B cell (primary cell): ENCODE results near the gene CDC34. TPM values are rescaled to one million over a fixed set of nuclear protein-coding genes. Genes with fewer than 3 reads are reported as not detected.

ENCODE experiments used
- ATAC-seq: fragments of 200-7000 bp; cut with Tn5 transposase; one replicate; pipeline ENCODE4 v1.10.0; 2021; ENCODE audit warnings: low read depth, mild to moderate bottlenecking, moderate number of reproducible peaks, moderate library complexity
- CTCF ChIA-PET: fragments of 350-600 bp; sonication (Branson Sonifier 250); formaldehyde crosslinking; loops from one replicate; lab custom pipeline; 2021; ENCODE audit warnings: antibody characterized with exemption, inconsistent platforms; lab: Charles Lee
- POLR2A ChIA-PET: fragments of 350-600 bp; sonication (Branson Sonifier 250); formaldehyde crosslinking; loops from one replicate; lab custom pipeline; 2021; ENCODE audit warnings: antibody characterized with exemption; lab: Charles Lee
- DNase-seq: peaks from one replicate; pipeline ENCODE4 v3.0.0; 2013
- H2AFZ ChIP-seq: 2 replicates; pipeline ENCODE4 v1.6.1; 2012; ENCODE audit warnings: mild to moderate bottlenecking, low read depth, low read length; ENCODE audit not compliant: insufficient read depth, poor library complexity, severe bottlenecking
- H3K27ac ChIP-seq, 2 donors: 1 replicate in 1 of 2; 2 replicates in 1 of 2; pipeline ENCODE4 v1.5.1; 2012 to 2013; ENCODE audit warnings: low read length in 2 of 2, mild to moderate bottlenecking in 2 of 2, moderate library complexity in 1 of 2
- H3K27me3 ChIP-seq, 4 experiments: fragments of 200-600 bp in 1 of 4; sonication (generic) in 1 of 4; replicated peaks in 1 of 4; 1 replicate in 2 of 4; 2 replicates in 2 of 4; pipeline versions ENCODE4 v1.6.1 to v1.7.0; 2013 to 2016; ENCODE audit warnings: low read length in 3 of 4, mild to moderate bottlenecking in 2 of 4, mixed read lengths in 1 of 4, moderate library complexity in 1 of 4; ENCODE audit not compliant: insufficient read depth in 4 of 4, control insufficient read depth in 3 of 4; ENCODE audit errors: control extremely low read depth in 1 of 4
- H3K36me3 ChIP-seq, 2 experiments: replicated peaks in 1 of 2; 1 replicate in 1 of 2; 2 replicates in 1 of 2; pipeline versions ENCODE4 v1.6.1 to v1.7.1; 2013; ENCODE audit warnings: low read length in 1 of 2; ENCODE audit not compliant: insufficient read depth in 2 of 2, control insufficient read depth in 1 of 2; ENCODE audit errors: control extremely low read depth in 1 of 2, extremely low read depth in 1 of 2
- H3K4me1 ChIP-seq, 2 donors: fragments of 200-600 bp in 1 of 2; sonication (generic) in 1 of 2; 1 replicate in 1 of 2; 2 replicates in 1 of 2; pipeline versions ENCODE4 v1.5.1 to v1.6.1; 2013 to 2017; ENCODE audit warnings: low read length in 2 of 2; ENCODE audit not compliant: control insufficient read depth in 2 of 2, insufficient read depth in 2 of 2
- H3K4me2 ChIP-seq: replicated peaks from 2 replicates; pipeline ENCODE3; 2012; ENCODE audit warnings: mild to moderate bottlenecking, low read depth, low read length; ENCODE audit not compliant: poor library complexity, severe bottlenecking
- H3K4me3 ChIP-seq, 5 experiments: fragments of 200-600 bp in 1 of 5; sonication (generic) in 1 of 5; 1 replicate in 3 of 5; 2 replicates in 2 of 5; pipeline versions ENCODE4 v1.5.1 to v1.7.0; 2011 to 2016; ENCODE audit warnings: low read length in 4 of 5, mild to moderate bottlenecking in 4 of 5, low read depth in 2 of 5, control low read depth in 1 of 5, moderate library complexity in 1 of 5; ENCODE audit not compliant: insufficient read depth in 1 of 5; ENCODE audit errors: control extremely low read depth in 1 of 5, extremely low read depth in 1 of 5
- H3K79me2 ChIP-seq: fragments of 200-600 bp; sonication (generic); one replicate; pipeline ENCODE4 v1.6.0; 2016; ENCODE audit warnings: low read length; ENCODE audit not compliant: control insufficient read depth, insufficient read depth
- H3K9ac ChIP-seq: fragments of 200-600 bp; sonication (generic); 2 replicates; pipeline ENCODE4 v1.6.1; 2017; ENCODE audit warnings: mild to moderate bottlenecking, low read length, moderate library complexity
- H3K9me3 ChIP-seq, 3 donors: one replicate each; pipeline versions ENCODE4 v1.6.1 to v1.7.1; 2013; ENCODE audit warnings: low read length in 2 of 3; ENCODE audit not compliant: control insufficient read depth in 2 of 3, insufficient read depth in 1 of 3; ENCODE audit errors: control extremely low read depth in 1 of 3
- H4K20me1 ChIP-seq: 2 replicates; pipeline ENCODE4 v1.6.0; 2012; ENCODE audit warnings: mild to moderate bottlenecking, low read length; ENCODE audit not compliant: insufficient read depth, control insufficient read depth, poor library complexity, severe bottlenecking
- H3K27ac Mint-ChIP-seq: one replicate; pipeline ENCODE4 v1.8.0; 2021; ENCODE audit warnings: mixed read lengths
- H3K27me3 Mint-ChIP-seq: one replicate; pipeline ENCODE4 v1.8.0; 2021; ENCODE audit warnings: mixed read lengths
- H3K4me1 Mint-ChIP-seq: one replicate; pipeline ENCODE4 v1.8.0; 2021; ENCODE audit warnings: mixed read lengths
- H3K4me3 Mint-ChIP-seq: one replicate; pipeline ENCODE4 v1.8.0; 2021; ENCODE audit warnings: mixed read lengths
- H3K9me3 Mint-ChIP-seq: one replicate; pipeline ENCODE4 v1.8.0; 2022; ENCODE audit warnings: mixed read lengths; ENCODE audit not compliant: insufficient read depth
- EZH2 ChIP-seq: IDR thresholded peaks from 2 replicates; pipeline ENCODE4 v1.6.1; 2012; ENCODE audit warnings: borderline replicate concordance, low read depth, mild to moderate bottlenecking, moderate library complexity, low read length; ENCODE audit not compliant: insufficient read depth, poor library complexity, severe bottlenecking
- WGBS: methylation state at CpG from one replicate; pipeline ENCODE4 v1.1.5; 2013; ENCODE audit warnings: missing lambda C conversion rate; ENCODE audit not compliant: insufficient coverage; 5-methylcytosine and 5-hydroxymethylcytosine counted together
- intact Hi-C: fragments of 100-400 bp; cut with micrococcal nuclease; formaldehyde crosslinking; loops from one replicate; pipeline ENCODE4 v1.10.0; 2022
- polyA plus RNA-seq: library from polyadenylated mRNA; depleted of rRNA; stranded (reverse); fragments of >200 nt; gene quantifications from 2 replicates; pipeline ENCODE4 v1.2.3, GENCODE V29; 2012
- total RNA-seq, 2 donors: library from RNA; stranded (reverse); fragments of 120-200 nt in 1 of 2; gene quantifications; 1 replicate in 1 of 2; 2 replicates in 1 of 2; pipeline versions ENCODE4 v1.2.3 to v1.2.4, GENCODE V29; 2013 to 2022
- TF ChIP-seq, protein P1 (sequence below): fragments of 200-600 bp; IDR thresholded peaks from one replicate; pipeline ENCODE4 v1.8.0; 2022; ENCODE audit warnings: antibody characterized with exemption, mild to moderate bottlenecking

The CDC34 gene
- total and polyA plus RNA-seq, 2 donors (not counting 1 experiment from before 2014, with no cell fraction given), result 26.9 to 28.4 TPM

DNA sequence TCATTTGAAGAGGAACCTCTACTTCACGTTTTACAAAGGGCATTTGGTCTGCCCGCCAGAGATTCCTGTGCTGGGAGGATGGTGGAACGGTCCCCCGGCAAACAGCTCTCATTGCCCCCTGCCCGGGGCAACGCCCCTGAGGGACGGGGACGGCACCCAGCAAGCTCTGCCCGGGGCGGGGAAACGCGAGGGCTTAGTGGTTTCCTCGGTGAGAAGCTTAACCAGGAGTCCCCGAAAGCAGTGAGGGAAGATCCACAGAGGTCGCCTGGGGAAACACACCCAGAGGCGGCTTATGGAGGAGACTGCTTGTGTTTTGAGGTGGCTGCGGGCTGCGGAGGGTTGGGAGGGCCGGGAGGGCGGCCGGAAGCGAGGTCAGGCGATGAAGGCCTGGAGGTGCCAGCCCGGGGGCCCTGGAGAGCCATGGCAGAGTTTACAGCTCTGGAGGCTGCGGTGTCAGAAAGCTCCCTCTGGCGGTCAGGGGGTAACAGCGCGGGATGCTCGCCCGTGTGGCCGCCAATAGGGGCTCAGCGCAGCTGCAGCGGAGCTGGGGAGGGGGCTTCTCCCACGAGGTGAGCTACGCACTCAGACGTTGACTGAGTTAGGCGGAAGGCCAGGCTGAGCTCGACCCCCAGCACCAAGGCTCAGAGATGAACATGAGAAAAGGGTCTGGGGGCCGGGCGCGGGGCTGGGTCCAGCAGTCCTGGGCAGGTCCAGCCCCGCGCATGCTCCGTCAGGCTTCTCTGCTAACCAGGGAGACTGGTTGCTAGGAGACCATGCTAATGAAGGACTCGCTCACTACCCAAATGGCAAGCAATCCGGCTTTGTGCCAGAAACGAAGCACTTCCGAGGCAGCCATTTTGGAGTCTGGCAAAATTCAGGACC is 24.9 kb upstream of the CDC34 start:
- no peaks in the 10 kb centered on the region for H3K36me3 ChIP-seq
- Mint-ChIP-seq H3K9me3 (peaks cover 2% of the 10 kb centered on the region), H3K27ac (peak overlapping the region; percentile 99), H3K4me1 (peaks cover 33% of the 10 kb centered on the region), H3K27me3 (no peaks in the 10 kb centered on the region), H3K4me3 (peak overlapping the region; percentile 90)
- intact Hi-C loops, result loop anchor here (1.0 to 10.0 kb wide), 4 partner anchors 17 to 736 kb away; partner anchors contain the start of genes ATP5F1D, CDC34 and MIER2
- peaks cover 25 to 36% of the 10 kb centered on the region in 2 donors for H3K4me1 ChIP-seq
- H4K20me1 ChIP-seq, result peaks cover 23% of the 10 kb centered on the region
- DNase-seq (peak; percentile 99), ATAC-seq (peak; percentile 69)
- H3K9me3 ChIP-seq, result peaks cover 0 to 11% (median 0%) of the 10 kb centered on the region in 3 donors
- peaks cover 19% of the 10 kb centered on the region for H3K79me2 ChIP-seq
- H3K27me3 ChIP-seq, result no peaks in the 10 kb centered on the region
- no peak for TF ChIP-seq EZH2
- TF ChIP-seq, protein P1, sequence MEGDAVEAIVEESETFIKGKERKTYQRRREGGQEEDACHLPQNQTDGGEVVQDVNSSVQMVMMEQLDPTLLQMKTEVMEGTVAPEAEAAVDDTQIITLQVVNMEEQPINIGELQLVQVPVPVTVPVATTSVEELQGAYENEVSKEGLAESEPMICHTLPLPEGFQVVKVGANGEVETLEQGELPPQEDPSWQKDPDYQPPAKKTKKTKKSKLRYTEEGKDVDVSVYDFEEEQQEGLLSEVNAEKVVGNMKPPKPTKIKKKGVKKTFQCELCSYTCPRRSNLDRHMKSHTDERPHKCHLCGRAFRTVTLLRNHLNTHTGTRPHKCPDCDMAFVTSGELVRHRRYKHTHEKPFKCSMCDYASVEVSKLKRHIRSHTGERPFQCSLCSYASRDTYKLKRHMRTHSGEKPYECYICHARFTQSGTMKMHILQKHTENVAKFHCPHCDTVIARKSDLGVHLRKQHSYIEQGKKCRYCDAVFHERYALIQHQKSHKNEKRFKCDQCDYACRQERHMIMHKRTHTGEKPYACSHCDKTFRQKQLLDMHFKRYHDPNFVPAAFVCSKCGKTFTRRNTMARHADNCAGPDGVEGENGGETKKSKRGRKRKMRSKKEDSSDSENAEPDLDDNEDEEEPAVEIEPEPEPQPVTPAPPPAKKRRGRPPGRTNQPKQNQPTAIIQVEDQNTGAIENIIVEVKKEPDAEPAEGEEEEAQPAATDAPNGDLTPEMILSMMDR, result peak; percentile 92
- H3K9ac ChIP-seq, result peak overlapping the region; percentile 91
- H3K27ac ChIP-seq, result peak overlapping the region; percentile 95 to 99
- H3K4me2 ChIP-seq, result peak overlapping the region; percentile 97
- 2% methylated on average over 46 of the region's 48 CpGs for WGBS
- peak overlapping the region; percentile 74 to 98 (median 90) for H3K4me3 ChIP-seq
- ChIA-PET POLR2A (interaction anchor here (0.5 to 1.6 kb wide), 8 partner anchors 11 to 477 kb away, joined by 3 to 16 read pairs (median 4); partner anchors contain the start of genes BSG, CDC34 and MADCAM1), CTCF (interaction anchor here (0.6 to 2.1 kb wide), 10 partner anchors 11 to 212 kb away, joined by 3 to 18 read pairs (median 6); partner anchors contain the start of gene CDC34)
- H2AFZ ChIP-seq, result peak overlapping the region; percentile 99
